ENCODE measurements around the gene ATP5F1E.

The ATP5F1E gene

DNA sequence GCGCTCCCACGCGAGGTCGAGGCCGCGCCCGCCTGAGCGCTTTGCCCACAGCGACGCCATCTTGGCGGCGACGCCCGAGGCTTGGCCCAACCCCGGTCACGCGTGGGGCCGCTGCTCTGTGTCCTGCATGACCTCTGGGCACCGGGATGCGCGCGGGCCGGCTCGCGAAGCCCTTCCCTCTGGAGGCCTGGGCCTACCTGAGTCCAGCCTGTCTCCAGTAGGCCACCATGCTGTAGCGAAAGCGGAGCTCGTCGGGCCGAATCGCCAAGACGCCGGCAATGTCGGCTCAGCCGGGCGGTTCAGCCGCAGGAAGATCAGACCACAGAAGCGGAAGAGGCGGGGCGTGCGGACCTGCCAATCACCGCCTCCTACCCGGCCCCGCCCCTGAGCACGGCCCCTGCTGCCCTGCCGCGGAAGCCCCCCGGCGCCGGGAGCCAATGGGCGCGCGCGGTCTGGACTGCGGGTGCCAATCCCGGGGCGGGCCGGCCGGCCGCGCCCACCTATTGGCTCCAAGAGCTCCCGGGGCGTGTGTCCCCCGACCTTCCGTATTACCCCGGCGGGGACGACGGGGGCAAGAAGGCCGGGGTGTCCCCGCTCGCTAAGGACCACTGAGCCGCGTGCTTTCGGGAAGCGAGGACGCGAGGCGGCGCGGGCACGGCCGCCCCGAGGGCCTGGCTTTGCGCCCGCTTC lies at the start of gene ATP5F1E:
Gene ATP5F1E, minus strand, starts transcription at position 313 of the 690 bp plus-strand sequence. Its CDS starts 84 bp downstream, at position 229.
- peak; percentile 98 for DNase-seq

DNA sequence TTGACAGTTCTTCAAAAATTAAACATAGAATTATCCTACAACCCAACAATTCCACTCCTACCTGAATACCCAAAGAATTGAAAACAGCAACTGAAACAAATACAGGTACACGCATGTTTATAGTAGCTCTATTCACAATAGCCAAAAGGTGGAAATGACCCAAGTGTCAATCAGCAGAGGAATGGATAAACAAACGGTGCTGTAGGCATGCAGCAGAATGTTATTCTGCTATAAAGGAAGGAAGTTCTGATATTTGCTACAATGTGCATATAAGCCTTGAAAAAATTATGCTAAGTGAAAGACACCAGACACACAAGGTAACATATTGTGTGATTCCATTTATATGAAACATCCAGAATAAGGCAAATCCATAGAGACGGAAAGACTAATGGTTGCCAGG lies 48.9 kb upstream of the ATP5F1E start:
- no peak for DNase-seq

DNA sequence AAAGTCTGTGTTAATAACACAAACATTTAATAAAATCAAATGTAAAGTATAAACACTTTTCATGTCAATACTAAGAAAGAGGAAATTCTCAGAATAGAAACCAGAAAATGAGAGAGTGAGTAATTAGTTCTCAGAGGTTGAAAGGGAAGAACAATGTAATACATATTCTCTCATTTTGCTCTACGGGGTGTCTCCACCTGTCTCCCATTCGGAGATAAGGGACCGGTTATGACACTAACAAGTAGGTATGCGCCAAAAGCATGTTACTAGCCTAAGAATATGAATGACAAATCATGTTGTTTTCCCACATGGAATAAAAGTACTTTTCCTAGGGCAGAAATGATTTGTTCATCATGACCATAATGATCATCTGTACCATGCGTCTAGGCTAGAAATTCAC lies 46.1 kb upstream of the ATP5F1E start:
- DNase-seq, result no peak

DNA sequence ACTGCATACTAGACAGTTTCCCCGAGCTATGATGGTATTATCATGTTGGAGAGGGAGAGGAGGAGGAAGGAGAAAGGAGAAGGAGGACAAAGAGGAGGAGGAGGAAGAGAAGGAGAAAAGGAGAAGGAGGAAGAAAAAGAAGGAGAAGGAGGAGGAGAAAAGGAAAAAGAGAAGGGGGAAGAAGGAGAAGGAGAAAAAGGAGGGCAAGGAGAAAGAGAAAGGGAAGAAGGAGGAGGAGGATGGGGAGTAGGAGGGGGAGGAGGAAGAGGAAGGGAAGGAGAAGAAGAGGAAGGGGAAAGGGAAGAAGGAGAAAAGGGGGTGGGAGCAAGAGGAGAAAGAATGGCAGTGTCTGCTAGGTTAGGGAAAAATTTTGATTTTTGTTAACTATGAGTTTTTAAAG lies 45.6 kb upstream of the ATP5F1E start:
- DNase-seq, result no peak

DNA sequence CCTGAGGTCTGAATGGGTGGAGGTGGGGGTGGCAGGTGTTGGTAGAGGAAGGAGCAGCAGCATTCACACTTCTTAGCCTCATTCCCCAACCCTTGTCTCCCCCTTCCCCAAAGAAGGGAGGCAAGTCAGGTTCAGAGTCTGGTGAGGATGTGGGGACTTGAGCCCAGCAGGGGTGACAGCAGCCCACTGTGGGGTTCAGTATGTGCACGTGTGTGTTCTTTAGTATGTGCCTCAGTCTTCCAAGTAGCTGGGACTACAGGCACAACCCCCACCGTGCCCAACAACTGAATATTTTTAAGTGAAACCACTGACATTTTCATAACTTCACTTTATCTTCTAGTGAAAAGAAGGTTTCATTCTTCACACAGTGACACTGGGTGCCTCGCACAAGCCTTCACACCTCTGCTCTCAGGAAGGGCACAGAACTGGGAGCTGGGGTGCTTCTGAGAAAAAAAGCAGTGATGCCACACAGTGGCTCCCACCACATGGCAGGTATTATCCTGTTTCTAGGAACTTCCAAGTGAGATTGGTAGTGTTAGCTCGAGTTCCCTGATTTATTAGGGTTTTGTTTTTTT lies 43.9 kb upstream of the ATP5F1E start:
- DNase-seq, result no peak

DNA sequence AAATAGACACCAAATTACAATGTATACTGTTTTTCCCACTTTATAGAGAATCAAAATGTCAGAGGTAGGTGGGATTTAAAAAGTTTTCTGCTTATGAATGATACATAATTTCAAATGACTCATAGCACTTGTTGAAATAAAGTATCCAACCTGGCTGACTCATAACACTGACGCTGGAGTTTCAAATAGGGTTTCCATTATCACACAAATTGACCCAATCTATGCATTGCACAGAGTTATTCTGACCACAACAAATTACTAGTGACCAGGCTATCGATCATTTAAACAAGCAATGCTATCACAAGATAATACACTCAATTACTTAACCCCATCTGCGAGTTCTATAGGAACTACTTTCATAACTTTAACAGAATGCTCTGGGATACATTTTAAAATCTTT lies 42.3 kb upstream of the ATP5F1E start:
- DNase-seq, result no peak

DNA sequence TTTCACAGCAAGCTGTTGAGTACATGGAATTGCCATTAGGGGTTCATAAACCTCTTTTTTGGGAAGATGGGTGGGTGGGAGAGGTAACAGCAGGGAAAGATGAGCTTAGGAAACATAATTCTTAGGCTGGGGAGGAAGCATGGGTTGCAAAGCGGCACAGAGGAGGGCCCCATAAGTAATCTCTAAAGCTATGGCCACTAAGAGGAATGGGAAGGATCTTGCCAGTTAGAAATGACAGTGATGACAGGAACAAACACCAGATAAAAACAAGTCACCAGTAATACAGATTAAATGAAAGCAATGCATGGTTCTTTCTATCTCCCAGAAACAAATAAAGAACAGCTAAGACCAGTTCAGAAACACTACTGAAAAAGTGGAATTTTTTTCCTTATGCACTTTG lies 41.4 kb upstream of the ATP5F1E start:
- DNase-seq, result no peak

DNA sequence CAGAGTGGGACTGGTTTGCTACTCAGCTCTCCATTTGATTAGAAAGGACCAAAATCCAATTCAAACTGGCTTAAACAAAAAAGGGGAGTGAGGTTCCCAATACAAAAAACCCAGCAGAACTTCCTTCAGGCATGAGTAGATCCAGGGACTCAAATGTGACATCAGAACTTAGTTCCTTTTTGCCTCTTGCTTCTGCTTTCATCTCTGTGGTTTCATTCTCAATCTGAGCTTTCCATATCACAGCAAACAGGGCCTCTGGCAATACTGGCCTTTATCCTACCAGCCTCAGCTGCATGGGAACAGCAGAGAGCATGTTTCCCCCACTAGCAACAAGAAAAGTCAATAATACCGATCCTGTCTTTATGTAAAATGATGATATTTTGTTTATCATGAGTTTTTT lies 39.1 kb upstream of the ATP5F1E start:
- DNase-seq, result no peak

DNA sequence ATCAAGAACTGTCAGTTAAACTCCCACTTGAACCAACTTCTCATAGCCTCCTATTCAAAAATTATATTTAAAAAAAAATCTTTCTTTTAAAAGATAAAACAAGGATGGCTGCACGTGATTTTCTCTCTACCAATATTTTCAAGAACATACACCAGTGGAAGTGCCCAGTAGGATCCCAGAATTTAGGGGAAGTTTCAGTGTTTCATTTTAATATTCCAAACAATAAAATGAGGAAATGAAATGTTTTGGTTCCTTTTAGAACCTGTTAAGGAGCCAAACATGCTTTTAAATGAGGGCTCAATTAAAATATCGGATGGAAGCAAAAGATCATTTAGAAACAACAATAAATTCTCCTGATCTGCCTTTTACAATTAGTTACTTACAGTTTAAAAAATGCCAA lies 36.9 kb upstream of the ATP5F1E start:
- DNase-seq, result no peak

DNA sequence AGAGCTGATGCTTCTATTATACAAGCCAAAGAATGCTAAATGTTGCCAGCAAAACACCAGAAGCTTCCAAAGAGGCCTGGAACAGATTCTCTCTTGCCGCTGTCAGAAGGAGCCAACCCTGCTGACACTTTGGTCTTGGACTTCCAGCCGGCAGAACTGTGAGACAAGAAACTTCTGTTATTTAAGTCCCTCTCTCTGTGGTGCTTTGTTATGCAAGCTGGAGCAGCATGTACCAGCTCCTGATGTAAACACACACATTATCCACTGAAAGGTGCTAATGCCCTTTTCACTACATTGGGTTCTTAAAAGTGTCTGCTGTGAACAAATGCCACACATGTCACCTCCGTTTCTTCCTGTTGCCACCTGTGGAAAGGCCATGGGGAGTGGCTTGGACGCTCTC lies 36.4 kb upstream of the ATP5F1E start:
- no peak for DNase-seq

DNA sequence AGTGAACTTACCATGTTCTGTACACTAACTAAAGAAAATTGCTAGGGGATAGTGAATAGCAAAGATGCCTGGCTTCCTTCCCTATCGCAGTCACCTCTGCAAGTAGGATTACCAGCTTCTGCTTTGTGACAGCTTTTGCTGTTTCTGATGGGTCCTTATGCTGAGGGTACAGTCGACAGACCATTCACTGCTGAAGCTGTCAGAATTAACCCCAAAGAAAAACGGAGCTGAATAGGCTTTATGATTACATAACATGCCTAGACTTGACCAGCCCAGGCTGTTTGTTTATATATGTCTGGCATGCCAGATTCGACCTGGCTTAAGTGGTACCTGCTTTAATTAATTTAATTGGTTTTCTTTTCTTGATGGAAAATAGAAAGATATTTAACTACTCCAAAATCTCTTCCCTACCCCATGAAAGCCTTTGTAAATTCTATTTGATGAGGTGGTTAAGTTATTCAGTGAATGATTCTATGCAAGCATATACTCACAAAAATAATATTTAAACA lies 32.1 kb upstream of the ATP5F1E start:
- no peak for DNase-seq

DNA sequence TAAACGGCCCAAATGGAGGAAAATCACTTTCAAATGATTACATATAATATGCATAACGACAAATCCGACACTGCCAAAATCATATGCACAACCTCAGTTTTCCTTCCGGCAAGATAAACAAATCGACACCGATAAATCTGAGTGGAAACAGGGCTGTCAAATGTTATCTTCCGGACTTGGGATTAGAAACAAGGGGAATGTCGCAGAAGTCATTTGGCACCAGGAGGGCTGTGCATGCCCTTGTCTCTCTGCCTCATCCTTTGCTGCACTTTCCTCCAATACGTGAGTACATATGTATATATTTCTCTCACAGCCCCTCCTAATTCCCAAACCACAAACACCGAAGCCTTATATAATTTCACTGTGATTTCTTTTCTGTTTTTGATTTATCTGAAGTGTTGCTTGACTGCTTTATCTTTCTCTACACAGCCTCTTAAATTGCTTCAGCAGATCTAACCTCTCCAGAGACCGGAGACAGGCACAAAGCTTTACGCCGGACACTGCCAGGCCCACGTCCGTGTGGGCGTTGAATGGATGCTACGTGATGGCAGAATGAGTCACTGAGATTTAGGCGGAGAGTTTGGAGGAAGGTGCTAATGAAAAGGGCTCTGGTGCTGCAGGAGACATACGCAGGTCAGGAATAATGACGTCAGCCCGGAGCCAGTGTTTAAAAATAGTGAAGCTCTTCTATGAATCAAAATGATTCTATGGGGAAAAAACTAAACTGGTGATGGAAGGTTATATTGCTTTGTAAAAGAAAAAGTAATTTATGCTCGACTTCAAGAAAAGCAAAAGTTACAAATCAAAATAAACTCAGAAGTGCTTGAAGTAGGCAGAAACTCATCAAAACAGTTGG lies 31.5 kb upstream of the ATP5F1E start:
- DNase-seq, result no peak

DNA sequence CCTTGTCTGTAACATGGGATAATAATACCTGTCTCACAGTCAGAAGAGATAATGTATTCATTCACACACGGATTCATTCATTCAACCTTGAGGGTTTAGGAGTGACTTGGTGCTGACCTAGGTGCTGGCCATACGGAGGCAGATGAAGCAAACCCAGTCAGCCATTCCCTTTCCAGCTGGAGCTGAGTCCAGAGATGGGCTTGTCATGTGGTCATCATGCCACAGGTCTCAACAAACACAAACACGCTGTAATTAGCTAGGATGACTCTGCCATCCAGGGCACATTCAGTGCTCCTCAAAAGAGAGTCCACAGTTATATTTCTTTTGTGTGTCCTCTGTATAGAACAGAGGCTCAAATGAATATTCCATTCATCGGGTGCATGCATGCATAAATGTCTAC lies 29.9 kb upstream of the ATP5F1E start:
- DNase-seq, result no peak

DNA sequence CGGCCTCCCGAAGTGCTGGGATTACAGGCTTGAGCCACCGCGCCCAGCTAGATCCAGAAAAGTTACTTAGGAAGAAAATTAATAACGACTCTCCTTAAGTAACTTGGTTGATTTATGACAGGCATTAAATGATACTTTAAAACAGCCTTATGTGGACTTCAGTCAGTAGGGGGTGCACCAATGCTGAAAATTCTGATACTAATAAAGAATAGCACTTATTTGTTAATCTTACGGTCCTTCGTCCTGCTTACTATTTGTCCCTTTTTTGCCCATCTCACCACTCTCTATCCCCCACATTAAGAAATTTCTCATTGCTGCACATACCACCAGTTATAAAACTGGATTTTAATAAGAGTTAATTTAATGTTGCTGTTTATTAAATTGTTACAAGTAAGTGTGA lies 23.2 kb upstream of the ATP5F1E start:
- no peak for DNase-seq

DNA sequence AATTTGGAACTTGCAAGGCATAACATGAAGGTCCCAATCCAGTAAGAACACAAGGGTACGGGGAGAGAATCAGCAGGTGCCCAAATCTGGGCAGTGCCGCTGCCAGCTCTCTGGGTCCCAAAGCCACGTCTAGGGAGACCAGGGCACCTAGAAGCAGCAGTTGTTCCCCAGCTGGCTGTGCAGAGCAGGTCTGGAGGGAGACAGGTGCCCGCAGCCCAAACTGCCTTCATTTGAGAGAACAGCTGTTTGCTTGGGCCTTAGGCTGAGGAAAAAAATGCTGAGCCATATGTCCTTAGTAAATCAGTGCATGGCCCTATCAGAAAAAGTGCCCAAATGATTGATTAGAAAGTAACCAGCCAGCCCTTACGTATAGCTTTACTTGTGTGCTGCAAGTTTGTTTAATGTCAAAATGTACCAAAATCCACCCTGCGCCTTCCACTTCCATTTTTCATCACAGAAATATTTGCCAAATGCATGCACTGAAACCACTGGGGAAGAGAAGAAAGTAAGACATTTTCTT lies 19.6 kb upstream of the ATP5F1E start:
- no peak for DNase-seq

DNA sequence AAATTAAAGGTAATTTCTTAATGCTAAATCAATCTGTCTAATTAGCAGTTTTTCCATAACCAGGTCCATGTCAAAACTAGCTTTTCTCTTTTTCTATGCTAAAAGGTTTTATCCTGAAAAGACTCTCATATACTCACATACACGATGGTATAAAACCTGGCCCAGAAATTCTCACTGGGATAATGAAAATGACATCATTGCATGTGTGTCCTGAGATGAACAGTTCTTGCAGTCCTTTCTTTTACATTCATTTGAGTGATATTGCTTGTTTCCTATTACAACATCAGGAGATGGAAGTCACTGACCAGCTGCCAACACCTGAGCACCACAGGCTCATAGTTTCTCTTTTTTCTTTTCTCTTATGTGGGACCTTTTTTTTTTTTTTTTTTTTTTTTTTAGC lies 18.3 kb upstream of the ATP5F1E start:
- no peak for DNase-seq

DNA sequence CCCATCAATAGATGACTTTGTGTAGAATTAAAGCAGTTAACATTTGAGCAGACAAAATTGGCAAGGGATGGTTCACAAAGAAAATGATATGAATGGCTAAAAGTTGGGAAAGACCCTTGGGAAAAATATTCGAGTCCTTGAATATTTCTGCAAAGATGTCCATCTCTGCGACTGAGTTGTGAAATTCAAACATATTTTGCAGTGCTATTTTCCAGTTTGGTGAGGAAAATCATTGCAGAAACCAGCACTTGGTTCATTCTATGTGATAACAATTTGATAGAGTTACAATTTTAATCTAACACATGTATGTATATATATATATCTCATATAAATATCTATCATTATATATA lies 16.5 kb upstream of the ATP5F1E start:
- no peak for DNase-seq

DNA sequence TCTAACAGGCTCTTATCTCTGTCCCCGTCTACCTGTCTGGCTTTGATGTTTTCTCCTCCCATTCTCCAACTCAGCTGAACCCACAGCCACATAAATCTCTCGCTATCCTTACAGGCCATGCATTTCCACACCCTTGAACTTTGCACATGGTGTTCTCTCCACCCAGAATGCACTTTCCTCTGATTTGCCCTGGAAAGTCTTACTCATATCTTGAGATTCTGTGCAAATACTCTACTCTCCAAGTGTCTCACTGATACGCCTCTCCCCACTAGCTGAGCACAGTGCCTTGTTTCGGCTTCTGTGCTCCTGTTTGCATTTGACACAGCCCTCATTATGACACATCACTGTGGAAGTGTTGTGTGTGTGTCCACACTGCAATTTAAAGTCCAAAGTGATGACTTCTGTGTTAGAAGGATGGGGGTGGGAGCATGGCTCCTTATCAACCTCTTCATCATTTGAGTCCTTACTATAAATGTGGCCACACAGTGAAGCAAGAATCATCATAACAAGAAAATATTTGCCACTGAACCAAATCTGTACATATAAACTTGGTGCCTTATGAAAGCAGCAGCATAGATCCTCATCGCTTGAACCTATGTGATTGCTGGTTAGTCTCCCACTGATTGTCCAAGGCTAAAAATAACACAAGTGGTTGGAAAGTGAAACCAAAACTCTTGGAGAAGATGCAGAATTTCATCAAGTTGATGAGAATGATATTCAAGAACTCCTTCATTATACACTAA lies 16.0 kb upstream of the ATP5F1E start:
- no peak for DNase-seq

DNA sequence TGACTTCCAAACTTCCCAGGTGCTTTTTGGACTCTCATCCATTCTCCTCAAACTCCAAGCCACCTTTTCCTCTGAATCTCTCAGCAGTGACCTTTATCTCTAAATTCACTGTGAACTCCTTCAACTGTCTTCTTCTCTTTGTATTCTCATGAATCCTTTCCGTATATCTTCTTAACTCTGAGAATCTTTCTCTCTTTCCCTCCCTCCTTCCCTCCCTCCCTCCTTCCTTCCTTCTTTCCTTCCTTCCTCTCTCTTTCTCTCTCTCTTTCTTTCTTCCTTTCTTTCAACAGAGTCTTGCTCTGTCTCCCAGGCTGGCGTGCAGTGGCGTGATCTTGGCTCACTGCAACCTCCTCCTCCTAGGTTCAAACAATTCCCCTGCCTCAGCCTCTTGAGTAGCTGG lies 14.7 kb upstream of the ATP5F1E start:
- no peak for DNase-seq

DNA sequence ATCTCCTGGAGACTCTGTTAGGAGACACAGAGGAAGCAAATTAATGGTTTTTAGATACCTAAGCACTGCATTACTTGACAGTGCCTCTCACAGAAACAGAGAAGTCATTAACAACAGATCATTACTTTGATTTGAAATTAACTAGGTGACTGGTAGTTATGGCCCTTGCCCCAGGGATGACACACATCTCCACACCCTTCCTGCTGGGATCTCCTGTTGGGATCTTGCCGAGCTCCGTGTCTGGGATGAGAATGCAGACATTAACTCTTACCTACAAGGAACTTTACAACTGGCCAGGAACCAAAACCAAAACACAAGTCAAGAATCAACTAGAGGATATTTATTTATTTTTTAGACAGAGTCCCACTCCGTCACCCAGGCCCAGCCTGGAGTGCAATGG lies 12.7 kb upstream of the ATP5F1E start:
- no peak for DNase-seq

DNA sequence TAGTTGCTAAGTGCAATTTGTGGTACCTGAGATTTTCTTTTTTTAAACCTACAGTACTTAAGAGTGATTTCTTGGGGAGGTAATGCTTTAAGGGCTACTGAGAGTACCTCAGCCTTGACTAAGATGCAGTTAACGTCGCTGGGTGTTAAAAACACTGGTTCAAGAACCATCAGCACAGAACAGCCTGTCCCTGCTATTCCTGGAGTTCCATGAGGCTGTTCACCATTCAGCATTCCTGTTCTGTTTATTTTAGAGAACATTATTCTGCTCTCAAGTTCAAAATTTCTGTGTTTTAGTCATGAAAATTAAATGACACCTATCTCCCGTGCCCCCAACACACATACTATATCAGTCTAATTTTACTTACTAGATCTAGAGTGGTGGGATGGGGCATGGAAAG lies 12.2 kb upstream of the ATP5F1E start:
- no peak for DNase-seq

DNA sequence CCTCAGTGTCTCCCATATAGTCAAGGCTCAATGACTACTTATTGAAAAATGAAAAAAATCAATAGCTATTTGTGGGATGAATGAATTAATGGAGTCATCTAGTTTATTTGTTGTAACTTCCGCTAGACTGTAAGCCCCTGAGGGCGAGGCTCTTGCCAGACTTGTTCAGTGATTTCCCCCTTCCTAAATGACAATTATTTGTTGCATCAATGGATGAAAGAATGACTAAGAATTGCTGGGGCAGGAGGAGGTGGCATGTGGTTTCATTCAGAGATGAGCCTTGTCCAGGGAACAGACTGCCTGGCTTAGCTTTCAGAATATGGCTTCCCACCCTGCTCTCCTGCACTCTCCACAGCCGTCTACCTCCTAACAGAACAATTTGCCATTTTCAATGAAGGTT lies 11.6 kb upstream of the ATP5F1E start:
- DNase-seq, result no peak

Data from right forelimb (tissue), 1 donor.